GM23338 (cell line): Measurements from ENCODE around the gene TLX3.

ENCODE experiments used
- CTCF ChIP-seq, 2 experiments: fragments of 200-600 bp in 1 of 2; sonication (generic) in 1 of 2; conservative IDR thresholded peaks; 2 replicates each; pipeline versions ENCODE4 v1.5.1 to v1.6.1; 2016 to 2017; ENCODE audit warnings: antibody characterized with exemption in 2 of 2, low read depth in 2 of 2, mild to moderate bottlenecking in 2 of 2, moderate library complexity in 1 of 2
- EZH2 ChIP-seq: fragments of 200-600 bp; sonication (generic); IDR thresholded peaks from one replicate; pipeline ENCODE4 v1.8.0; 2017; ENCODE audit warnings: antibody characterized with exemption, mild to moderate bottlenecking, low read depth; ENCODE audit not compliant: unreplicated experiment
- EZH2phosphoT487 ChIP-seq: fragments of 200-600 bp; sonication (generic); IDR thresholded peaks from one replicate; pipeline ENCODE4 v1.8.1; 2018; ENCODE audit warnings: antibody characterized with exemption; ENCODE audit not compliant: unreplicated experiment
- POLR2AphosphoS5 ChIP-seq: IDR thresholded peaks from 2 replicates; pipeline ENCODE4 v1.6.1; 2016; ENCODE audit warnings: antibody characterized with exemption, low read depth
- TF ChIP-seq, protein P1 (sequence below): IDR thresholded peaks from one replicate; pipeline ENCODE4 v1.6.1; 2018; ENCODE audit warnings: antibody characterized with exemption; ENCODE audit not compliant: unreplicated experiment

DNA sequence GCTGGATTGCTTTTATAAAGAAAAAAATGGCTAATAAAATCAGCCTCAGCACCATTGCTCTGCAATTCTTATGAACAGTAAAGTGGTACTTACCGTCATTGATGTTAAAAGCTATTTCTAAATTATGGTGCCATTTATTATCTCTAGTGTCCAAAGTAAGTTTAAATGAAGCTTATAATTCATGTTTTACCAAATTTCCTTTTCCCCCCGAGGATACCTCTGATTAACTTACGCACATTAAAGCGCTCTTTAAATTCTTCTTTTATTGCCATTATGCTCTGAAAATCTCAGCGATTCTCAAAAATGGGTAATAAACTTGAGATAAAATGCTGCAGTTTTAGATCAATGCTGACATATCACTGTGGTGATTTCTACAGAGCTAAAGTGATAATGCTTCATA is 13.5 kb downstream of the TLX3 start:
- TF ChIP-seq CTCF (conservative IDR thresholded peaks at IDR 0.05; ENCODE audit: low read depth in 2 of 2) (no peak), EZH2phosphoT487 (no peak), POLR2AphosphoS5 (no peak), EZH2 (no peak)
- TF ChIP-seq, protein P1, sequence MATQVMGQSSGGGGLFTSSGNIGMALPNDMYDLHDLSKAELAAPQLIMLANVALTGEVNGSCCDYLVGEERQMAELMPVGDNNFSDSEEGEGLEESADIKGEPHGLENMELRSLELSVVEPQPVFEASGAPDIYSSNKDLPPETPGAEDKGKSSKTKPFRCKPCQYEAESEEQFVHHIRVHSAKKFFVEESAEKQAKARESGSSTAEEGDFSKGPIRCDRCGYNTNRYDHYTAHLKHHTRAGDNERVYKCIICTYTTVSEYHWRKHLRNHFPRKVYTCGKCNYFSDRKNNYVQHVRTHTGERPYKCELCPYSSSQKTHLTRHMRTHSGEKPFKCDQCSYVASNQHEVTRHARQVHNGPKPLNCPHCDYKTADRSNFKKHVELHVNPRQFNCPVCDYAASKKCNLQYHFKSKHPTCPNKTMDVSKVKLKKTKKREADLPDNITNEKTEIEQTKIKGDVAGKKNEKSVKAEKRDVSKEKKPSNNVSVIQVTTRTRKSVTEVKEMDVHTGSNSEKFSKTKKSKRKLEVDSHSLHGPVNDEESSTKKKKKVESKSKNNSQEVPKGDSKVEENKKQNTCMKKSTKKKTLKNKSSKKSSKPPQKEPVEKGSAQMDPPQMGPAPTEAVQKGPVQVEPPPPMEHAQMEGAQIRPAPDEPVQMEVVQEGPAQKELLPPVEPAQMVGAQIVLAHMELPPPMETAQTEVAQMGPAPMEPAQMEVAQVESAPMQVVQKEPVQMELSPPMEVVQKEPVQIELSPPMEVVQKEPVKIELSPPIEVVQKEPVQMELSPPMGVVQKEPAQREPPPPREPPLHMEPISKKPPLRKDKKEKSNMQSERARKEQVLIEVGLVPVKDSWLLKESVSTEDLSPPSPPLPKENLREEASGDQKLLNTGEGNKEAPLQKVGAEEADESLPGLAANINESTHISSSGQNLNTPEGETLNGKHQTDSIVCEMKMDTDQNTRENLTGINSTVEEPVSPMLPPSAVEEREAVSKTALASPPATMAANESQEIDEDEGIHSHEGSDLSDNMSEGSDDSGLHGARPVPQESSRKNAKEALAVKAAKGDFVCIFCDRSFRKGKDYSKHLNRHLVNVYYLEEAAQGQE, result no peak
